ENCODE results near the gene FAM107A.

GRCh38 chr3:58544541-58544940, 32.6 kb downstream of the FAM107A start:
- TF ChIP-seq LEF1 (IDR thresholded peaks at IDR 0.05; ENCODE audit: borderline replicate concordance): no peak
- TF ChIP-seq FOXA1 (IDR thresholded peaks at IDR 0.05): no peak
- TF ChIP-seq SP1 (IDR thresholded peaks at IDR 0.05): no peak
- TF ChIP-seq BHLHE40 (IDR thresholded peaks at IDR 0.05; ENCODE audit: borderline replicate concordance): no peak
- TF ChIP-seq ARNT (IDR thresholded peaks at IDR 0.05): no peak
- no peak for TF ChIP-seq FOXM1 (IDR thresholded peaks at IDR 0.05; ENCODE audit: borderline replicate concordance)

All from HEK293T (cell line).